Neural crest cell (in vitro differentiated cells): ENCODE results near the gene DGCR6L. TPM values are rescaled to one million over a fixed set of nuclear protein-coding genes. Genes with fewer than 3 reads are reported as not detected.
A peak's percentile ranks its signal among the peaks of the same experiment; 100 is the strongest.
"Not testable (repeated sequence)": the region's sequence is repeated elsewhere in the genome, so short reads cannot be mapped to it uniquely, and the experiment has no call there.

Source experiments
- DNase-seq: peaks from one replicate; pipeline ENCODE4 v3.0.0; 2021; ENCODE audit warnings: low read depth, mixed read lengths, low spot score
- H3K27ac Mint-ChIP-seq: one replicate; pipeline ENCODE4 v1.8.0; 2021; ENCODE audit warnings: mild to moderate bottlenecking, mixed read lengths; ENCODE audit not compliant: unreplicated experiment
- H3K27me3 Mint-ChIP-seq: 2 replicates; pipeline ENCODE4 v1.8.0; 2021; ENCODE audit warnings: low read depth, mild to moderate bottlenecking, mixed read lengths
- H3K36me3 Mint-ChIP-seq: 2 replicates; pipeline ENCODE4 v1.8.0; 2021; ENCODE audit warnings: low read depth, mild to moderate bottlenecking, mixed read lengths
- H3K4me1 Mint-ChIP-seq: 2 replicates; pipeline ENCODE4 v1.8.0; 2021; ENCODE audit warnings: mixed read lengths
- H3K4me3 Mint-ChIP-seq: one replicate; pipeline ENCODE4 v1.8.0; 2021; ENCODE audit warnings: mild to moderate bottlenecking, mixed read lengths
- H3K9me3 Mint-ChIP-seq: 2 replicates; pipeline ENCODE4 v1.8.0; 2021; ENCODE audit warnings: mixed read lengths
- CTCF ChIP-seq: fragments of 200-600 bp; sonication (generic); conservative IDR thresholded peaks from 2 replicates; pipeline ENCODE4 v1.5.0; 2021; ENCODE audit warnings: antibody characterized with exemption, mild to moderate bottlenecking
- total RNA-seq: library from RNA; stranded (reverse); gene quantifications from 2 replicates; pipeline ENCODE4 v1.2.1, GENCODE V29; 2021

The DGCR6L gene
- total RNA-seq, 1 donor from 2014 or later = 58.7 TPM

- no peaks in the 10 kb centered on the region for H3K27me3 Mint-ChIP-seq
- TF ChIP-seq CTCF = no peak
- no peak for DNase-seq
- H3K36me3 Mint-ChIP-seq = no peaks in the 10 kb centered on the region
- H3K4me3 Mint-ChIP-seq = no peak overlapping the region
- H3K9me3 Mint-ChIP-seq = no peaks in the 10 kb centered on the region
- H3K27ac Mint-ChIP-seq = no peak overlapping the region
- H3K4me1 Mint-ChIP-seq = peaks cover 9% of the 10 kb centered on the region
Observed at GRCh38 chr22:20283674-20284066, 36.2 kb downstream of the DGCR6L start.

- no peaks in the 10 kb centered on the region for H3K9me3 Mint-ChIP-seq
- no peaks in the 10 kb centered on the region for H3K36me3 Mint-ChIP-seq
- no peak for DNase-seq
- no peaks in the 10 kb centered on the region for H3K27me3 Mint-ChIP-seq
- H3K27ac Mint-ChIP-seq = no peak overlapping the region
- no peak overlapping the region for H3K4me3 Mint-ChIP-seq
- TF ChIP-seq CTCF = no peak
- H3K4me1 Mint-ChIP-seq = peaks cover 9% of the 10 kb centered on the region
Observed at GRCh38 chr22:20282901-20283673, 36.8 kb downstream of the DGCR6L start.

DNA sequence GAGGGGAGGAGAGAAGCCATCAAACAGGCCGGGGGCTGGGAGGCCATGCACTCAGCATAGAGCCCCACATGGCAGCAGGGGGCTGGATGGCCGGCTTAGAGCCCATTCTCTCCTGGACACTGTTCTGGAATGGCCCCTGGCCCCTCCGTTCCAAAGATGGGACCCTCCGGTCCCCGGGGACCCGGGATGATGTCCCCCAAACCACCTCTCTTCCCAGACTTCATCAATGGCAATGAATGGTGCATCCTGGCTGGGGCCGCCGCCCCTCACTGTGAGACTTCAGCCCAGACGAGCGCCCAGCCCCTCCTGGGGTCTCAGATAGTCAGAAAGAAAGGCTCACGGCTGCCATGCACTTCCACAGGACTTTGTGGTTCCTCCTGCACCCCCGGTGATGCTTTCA, 38.0 kb downstream of the DGCR6L start:
- DNase-seq = no peak
- Mint-ChIP-seq H3K4me1 (peaks cover 9% of the 10 kb centered on the region), H3K4me3 (no peak overlapping the region), H3K27ac (no peak overlapping the region), H3K9me3 (no peaks in the 10 kb centered on the region), H3K36me3 (no peaks in the 10 kb centered on the region), H3K27me3 (no peaks in the 10 kb centered on the region)
- no peak for TF ChIP-seq CTCF

DNA sequence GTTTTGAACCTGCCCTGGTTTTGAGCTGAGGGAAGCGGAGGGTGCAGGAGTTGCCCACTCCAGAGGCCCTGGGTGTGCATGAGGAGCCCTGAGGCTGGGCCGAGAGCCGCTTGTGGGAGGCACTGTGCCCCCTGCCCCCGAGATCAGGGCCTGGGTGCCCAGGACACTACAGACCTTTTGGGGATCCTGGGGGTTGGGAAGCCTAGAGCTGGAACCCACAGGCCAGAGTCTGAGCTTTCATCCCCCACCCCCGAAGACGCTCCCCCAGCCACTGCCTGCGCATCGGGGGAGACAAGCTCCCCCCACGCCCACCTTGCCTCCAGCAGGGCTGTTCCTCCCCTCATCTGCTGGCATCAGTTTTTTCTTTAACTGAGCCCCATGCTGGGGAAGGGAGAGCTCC, 38.4 kb downstream of the DGCR6L start:
- H3K27me3 Mint-ChIP-seq, H3K9me3 Mint-ChIP-seq, H3K4me3 Mint-ChIP-seq, H3K36me3 Mint-ChIP-seq, H3K27ac Mint-ChIP-seq, H3K4me1 Mint-ChIP-seq, DNase-seq: not testable (repeated sequence)

- Mint-ChIP-seq H3K9me3 (no peaks in the 10 kb centered on the region), H3K27me3 (no peaks in the 10 kb centered on the region), H3K27ac (no peak overlapping the region), H3K4me3 (no peak overlapping the region), H3K36me3 (no peaks in the 10 kb centered on the region), H3K4me1 (peaks cover 9% of the 10 kb centered on the region)
- no peak for TF ChIP-seq CTCF
- DNase-seq = no peak
Observed at GRCh38 chr22:20280866-20281265, 39.0 kb downstream of the DGCR6L start.

DNA sequence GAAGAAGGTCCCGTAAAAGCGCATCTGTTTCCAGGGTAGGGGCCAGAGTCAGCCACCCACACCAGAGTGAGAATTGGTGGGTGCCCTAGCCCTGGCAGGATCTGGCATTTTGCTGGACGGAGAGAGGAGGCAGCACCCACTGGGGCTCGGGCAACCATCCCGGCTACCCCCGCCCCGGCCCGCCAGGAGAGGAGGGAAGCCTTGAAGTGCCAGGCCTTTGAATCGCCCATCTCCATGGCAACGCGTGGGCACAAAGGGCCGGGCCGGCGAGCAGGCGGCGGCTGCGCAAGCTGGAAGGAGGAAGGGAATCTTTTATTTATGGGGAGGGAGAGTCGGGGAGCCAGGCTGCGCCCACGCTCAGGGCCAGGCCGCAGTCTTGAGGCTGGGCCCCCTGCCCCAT, 39.7 kb downstream of the DGCR6L start:
- H3K4me3 Mint-ChIP-seq = peak overlapping the region; percentile 12
- not testable (repeated sequence) for H3K36me3 Mint-ChIP-seq, H3K27ac Mint-ChIP-seq, DNase-seq, H3K27me3 Mint-ChIP-seq, H3K9me3 Mint-ChIP-seq
- peaks cover 11% of the 10 kb centered on the region for H3K4me1 Mint-ChIP-seq
